ENCODE results near the gene PTBP3.

The PTBP3 gene

DNA sequence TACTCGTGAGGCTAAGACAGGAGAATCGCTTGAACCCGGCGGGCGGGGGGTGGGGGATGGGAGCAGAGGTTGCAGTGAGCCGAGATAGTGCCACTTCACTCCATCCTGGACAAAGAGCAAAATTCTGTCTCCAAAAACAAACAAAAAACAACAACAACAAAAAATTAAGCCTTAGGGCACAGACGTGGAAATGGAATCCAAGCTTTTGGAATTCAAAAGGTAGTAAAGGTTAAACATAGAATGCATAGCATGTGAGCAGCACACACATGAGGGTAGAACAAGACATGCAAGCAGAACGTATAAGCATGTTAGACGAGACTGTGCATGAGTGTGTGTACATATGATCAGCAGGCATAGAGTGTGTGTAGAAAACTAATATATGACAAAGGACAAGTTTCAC, 68.0 kb downstream of the PTBP3 start:
- no peak for DNase-seq

DNA sequence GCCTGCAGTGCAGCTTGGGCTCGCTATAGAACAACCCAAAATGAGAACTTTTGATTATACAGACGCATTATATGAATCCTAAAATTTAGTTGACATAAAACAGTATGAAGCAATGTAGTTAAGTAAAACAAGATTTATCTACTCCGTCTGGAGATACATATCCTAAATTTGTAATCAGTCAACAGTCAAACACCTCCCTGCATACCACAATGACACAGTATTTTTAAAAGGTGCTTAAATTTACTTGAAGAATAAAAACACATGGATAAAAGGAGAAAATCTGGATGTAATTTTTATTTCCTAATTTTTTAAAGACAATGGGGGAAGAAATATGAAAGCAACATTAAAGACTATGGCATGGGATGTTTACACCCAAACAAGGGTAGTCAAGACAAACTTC, 70.8 kb downstream of the PTBP3 start:
- no peak for DNase-seq

DNA sequence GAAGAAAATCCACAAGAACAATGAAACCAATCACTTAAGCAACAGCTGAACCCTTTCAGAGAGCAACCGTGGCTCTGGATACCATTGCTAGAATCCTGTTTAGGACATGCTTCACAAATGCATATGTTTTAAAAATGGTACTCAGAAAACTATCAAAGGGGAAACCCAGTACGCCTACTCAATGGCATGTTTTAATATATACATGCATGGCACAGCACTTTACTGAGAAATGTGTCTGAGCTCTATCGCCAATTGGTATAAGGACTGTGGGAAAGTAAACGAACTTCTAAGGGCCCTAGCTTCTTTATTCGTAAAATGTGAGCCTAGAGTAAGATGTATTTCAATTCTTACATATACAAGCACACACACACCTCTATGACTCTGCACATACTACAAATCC, 72.3 kb downstream of the PTBP3 start:
- no peak for DNase-seq

DNA sequence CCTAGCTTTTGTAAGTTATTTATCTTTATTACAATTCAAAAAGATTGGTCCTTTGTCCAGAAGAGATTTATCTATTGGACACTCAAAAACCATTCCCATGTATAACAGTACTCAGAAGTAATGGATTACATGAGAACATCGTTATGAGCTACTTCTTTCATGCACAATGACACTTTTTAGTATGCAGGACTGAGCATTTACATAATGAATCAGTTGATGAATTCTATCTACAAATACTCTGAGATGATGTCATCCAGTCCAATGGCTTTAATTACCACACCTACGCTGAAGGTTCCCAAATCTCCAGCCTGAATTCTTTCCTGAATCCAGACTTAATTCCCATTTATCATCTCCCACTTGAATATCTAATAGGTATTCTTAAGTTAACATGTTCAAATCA, 75.3 kb downstream of the PTBP3 start:
- no peak for DNase-seq

DNA sequence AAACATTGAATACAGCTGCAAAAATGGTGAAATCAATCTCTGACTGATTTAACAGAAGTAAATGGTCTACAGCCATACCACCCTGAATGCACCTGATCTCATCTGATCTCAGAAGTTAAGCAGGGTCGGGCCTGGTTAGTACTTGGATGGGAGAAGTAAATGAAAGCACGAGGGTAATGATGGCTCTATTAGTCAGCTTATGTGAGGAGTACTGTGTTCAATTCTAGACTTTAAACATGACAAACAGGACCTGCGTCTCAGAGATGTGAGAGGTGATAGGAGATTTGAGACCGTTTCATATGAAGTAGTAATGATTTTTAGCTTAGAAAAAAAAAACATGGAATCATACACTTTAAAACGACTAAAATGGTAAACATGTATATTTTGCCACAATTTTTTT, 81.2 kb downstream of the PTBP3 start:
- no peak for DNase-seq

DNA sequence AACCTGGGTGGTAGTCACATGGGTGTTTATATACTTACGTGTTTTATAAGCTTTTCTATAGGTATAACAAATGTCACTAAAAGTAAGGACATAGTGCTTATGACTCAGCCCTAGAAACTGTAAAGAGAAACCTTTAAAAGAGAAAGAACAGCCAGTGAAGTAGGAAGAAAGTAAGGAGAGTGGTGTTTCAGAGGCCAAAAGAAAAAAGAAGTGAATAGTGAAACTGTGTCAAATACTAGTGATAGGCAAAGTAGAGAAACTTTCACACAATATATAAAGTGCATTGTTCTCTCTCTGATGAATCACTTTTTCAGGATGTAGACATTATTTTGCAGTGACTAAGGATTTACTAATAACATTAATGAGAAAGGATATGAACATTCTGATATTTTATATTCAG, 84.1 kb downstream of the PTBP3 start:
- DNase-seq: no peak

DNA sequence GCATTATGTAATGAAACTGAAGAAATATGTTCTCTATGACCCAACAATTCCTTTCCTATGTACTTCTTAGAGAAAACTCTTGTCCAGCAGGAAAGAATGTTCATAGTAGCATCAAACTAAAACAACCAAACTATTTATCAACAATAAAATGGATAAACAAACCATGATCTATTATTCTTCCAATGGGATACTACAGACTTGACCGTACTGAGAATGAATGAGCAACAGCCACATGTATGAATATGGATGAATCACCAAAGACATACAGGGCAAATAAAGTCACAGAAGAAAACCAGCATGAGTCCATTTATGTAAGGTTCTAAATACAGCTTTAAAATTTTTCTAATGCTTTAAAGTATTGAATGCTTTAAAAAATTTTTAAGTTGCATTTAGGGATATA, 84.7 kb downstream of the PTBP3 start:
- no peak for DNase-seq

DNA sequence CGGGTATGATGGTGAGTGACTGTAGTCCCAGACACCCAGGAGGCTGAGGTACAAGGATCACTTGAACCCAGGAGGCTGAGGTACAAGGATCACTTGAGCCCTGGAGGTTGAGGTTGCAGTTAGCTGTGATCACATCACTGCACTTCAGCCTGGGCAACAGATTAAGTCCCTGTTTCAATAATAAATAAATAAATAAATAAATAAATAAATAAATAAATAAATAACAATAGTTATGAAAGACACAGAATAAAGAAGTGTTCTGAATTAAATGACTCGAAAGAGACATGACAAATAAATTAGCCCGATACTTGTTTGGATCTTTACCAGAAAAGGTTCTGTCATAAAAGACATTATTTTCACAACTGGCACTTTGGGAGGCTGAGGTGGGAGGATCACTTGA, 86.3 kb downstream of the PTBP3 start:
- no peak for DNase-seq

DNA sequence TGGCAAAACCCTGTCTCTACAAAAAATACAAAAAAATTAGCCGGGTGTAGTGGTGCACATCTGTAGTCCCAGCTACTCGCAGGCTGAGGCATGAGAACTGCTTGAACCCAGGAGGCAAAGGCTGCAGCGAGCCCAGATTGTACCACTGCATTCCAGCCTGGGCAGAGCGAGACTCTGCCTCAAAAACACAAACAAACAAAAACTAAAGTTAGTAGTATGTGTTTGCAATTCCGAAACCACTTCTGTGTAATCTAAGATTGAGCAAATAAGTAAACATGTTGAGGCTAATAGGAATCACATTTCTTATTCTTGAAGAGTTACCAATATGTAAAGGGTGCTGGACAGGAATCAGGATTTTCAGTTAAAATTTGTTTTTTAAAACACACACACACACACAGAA, 88.3 kb downstream of the PTBP3 start:
- no peak for DNase-seq

DNA sequence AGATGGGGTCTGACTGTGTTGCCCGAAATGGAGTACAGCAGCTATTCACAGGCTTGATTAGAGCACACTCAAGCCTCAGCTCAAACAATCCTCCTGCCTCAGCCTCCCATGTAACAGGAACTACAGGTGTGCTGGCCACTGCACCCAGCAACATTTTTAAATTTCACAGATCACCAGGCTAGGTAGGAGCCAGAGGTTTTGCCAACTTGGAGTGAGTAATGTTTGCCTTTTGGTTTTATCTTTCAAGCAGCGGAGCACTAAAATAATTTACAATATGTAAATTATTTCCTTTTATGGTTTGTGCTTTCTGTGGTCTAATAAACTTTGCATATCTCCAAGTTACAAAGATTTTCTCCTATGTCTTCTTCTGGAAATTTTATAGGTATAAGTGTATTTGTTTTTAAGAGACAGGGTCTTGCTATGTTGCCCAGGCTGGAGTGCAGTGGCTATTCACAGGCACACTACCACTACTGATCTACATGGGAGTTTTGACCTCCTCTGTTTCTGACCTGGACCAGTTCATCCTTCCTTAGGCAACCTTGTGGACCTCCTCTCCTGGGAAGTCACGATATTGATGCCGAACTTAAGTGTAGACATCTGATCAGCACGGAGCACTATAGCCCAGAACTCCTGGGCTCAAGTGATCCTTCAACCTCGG, 91.1 kb downstream of the PTBP3 start:
- DNase-seq: no peak

DNA sequence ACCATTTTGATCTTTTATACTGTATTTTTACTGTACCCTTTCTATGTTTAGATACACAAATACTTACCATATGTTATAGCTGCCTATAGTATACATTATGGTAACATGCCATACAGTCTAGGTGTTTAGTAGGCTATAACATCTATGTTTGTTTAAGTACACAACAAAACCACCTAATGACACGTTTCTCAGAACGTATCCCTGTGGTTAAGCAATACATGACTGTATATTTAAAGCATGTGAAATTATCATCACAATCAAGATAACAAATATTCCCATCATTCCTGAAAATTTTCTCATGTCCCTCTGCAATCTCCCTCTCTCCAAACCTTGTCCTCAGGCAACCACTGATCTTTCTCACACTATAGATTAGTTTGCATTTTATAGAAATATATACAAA, 91.9 kb downstream of the PTBP3 start:
- no peak for DNase-seq

DNA sequence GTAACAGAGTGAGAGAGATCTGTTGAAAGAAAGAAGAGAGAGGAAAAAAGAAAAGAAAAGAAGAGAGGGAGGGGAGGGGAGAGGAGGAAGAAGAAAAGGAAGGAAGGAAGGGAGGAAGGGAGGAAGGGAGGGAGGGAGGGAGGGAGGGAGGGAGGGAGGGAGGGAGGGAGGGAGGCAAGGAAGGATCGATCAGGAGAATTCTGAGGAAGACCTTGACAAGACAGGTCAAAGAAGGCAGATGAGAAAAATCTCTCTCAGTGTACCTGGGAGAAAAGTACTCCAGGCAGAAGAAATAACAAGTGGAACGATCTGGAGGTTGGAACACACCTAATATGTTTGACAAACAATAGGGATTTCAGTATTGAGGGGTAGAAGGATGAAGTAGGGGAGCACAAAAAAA, 93.7 kb downstream of the PTBP3 start:
- no peak for DNase-seq

DNA sequence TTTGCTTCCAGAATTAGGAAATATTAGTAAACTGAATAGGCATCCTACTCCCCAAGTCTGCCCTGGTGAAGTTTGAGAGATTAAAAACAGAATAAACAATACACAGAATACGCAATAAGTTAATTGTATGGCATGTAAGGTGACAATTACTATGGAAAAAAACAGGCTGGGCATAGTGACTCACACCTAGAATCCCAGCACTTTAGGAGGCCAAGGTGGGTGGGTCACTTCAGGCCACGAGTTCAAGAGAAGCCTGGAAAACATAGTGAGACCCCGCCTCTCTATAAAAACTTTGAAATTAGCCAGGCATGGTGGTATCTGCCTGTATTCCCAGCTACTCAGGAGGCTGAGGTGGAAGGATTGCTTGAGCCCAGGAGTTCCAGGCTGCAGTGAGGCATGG, 94.1 kb downstream of the PTBP3 start:
- DNase-seq: no peak

DNA sequence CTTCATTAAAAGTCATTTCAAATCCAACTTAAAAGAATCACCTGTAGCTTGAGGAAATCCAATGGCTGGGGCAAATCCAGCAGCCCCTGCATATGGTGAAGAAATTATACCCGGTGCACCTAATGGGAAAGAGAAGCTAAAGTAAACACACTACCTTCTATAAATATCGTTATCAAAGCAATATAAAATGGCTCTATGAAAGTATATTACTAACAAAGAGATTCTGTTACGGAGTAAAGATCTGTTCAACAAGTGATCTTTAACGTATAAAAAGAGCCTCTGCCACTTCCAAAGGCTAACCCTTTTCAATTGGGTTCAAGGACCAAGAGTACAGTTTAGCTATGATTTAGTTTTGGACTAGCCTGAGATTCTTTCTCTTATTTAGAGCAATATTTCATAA, 98.6 kb downstream of the PTBP3 start:
- no peak for DNase-seq

DNA sequence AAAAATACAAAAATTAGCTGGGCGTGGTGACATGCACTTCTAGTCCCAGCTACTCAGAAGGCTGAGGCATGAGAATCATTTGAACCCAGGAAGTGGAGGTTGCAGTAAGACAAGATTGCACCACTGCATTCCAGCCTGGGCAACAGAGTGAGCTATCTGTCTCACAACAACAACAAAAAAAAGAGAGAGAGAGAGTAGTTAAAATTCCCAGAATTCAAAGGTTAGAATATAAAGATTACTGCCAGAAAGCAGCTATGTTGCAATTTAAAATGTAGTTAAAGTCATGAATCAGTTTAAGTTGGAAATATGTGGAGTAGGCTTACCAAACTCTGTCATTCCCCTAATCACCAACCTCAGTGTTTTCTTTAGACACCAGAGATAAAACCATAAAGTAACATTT, 99.7 kb downstream of the PTBP3 start:
- DNase-seq: no peak

DNA sequence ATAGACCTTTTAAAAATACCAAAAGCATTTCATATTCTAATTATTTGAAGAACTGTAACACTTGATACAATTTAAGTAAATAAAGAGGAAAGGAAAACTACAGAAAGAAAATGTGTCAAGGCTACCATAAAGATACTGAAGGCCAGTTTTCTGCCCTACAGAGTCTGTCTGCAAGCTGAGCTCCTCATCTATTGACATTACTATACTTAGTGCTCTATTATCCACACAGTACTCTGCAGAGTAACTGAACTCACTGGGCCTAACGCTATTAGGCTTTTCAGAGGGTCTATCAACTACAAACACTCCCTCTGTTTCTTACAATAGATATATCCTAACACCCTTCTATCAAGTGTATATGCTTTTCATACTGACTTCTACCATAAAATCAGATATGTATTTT, 101.2 kb downstream of the PTBP3 start:
- no peak for DNase-seq

DNA sequence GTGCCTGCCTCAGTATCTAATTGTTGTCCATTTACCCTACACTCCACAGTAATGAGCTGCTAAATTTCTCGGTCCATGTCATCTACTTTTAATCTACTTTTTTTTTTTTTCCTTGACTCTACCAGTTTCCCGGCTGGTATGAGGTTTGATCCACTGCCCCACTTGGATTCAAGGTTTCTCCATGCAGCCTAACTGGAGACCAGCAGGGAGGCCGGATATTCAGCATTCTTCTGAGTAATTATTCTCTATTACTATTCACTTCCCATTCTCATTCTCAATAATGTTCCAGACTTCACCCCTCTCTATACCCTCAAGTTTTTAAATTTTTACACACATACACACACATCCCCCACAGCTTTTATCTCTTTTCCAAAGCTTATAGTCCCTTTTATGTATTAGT, 107.3 kb downstream of the PTBP3 start:
- no peak for DNase-seq

DNA sequence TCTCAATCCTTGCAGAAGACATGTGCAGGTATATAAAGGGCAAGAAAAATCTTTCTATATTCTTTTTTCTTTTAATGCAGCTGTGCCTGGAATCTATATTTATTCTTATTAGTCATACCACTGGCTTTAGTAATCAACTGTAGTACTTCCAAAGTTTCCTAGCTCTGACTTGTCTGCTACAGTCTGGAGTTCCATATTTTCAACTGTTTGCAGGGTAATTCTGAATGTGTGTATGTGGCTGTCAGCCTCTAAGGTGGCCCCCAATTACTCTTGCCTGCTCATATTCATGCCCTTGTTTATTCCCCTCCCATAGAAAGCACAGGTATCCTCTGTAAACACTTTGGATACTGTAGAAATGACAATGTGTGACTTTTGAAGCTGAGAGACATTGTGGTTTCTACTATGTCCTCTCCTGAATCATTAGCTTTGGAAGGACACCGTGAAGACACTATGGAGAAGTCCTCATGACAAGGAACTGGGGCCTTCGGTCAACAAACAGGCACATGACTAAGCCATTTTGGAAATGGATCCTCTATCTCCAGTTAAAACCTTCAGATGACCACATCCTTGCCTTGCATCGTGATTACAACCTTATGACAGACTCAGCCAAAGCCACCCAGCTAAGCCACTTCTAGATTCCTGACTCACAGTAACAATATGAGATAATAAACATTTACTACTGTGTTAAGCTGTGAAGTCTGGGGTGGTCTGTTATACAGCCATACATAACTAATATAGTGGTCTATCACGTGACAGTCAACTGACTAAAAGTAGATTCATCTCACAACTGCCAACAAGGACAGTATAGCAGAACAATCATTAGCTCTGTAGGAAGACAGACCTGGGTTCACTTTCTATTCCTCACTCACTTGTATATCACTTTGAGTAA, 108.8 kb downstream of the PTBP3 start:
- DNase-seq: no peak

DNA sequence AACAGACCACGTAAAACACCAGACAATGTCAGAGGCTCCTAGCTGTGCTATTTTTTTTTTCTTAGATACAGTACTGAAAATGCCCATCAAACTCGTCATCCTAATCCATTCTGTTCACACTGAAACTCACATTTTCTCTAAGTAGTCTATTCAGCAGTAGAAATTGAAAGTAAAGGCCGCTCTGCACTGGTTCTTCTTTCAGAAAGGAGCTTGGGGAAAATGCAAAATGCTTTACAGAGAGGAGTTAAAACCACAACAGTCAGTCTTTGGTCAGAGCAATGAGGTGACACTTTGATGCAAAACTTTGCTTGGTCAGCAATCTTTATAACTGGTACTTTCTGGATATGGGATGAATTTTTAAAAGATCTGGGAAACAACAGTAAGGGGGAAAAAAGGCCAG, 114.5 kb downstream of the PTBP3 start:
- DNase-seq: no peak

DNA sequence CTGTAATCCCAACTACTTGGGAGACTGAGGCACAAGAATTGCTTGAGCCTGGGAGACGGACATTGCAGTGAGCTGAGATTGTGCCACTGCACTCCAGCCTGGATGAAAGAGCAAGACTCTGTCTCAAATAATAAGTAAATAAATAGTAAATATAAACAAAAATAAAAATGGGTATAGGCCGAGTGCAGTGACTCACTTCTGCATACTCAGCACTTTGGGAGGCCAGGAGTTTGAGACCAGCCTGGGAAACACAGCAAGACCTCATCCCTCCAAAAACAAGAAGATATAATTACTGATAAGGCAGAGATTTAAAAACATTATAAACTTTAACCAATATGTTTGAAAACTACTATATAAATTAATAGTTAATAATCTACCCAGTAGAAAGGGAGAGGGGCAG, 120.5 kb downstream of the PTBP3 start:
- no peak for DNase-seq

DNA sequence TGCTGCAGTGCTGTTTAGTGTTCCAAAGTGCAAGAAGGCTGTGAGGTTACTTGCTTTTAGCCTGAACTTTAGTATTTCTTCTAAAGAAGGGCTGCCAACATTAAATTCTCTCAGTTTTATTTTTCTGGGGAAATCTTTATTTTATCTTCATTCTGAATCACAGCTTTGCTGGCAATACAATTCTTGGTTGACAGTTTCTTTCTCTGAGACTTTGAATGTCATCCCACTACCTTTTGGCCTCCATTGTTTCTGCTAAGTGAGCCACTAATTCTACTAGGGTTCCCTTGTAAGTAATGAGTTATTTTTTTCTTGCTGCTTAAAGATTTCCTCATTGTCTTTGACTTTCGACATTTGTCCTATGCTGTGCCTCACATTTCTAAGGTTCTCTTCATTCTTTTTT, 126.0 kb downstream of the PTBP3 start:
- no peak for DNase-seq

DNA sequence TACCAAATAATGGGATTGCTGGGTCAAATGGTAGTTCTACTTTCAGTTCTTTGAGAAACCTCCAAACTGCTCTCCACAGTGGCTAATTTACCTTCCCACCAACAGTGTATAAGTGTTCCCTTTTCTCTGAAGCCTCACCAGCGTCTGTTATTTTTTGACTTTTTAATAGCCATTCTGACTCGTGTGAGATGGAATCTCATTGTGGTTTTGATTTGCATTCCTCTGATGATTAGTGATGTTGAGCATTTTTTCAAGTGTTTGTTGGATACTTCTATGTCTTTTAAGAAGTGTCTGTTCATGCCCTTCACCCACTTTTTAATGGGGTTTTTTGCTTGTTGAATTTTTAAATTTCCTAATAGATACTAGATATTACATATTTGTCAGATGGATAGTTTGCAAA, 129.9 kb downstream of the PTBP3 start:
- no peak for DNase-seq

DNA sequence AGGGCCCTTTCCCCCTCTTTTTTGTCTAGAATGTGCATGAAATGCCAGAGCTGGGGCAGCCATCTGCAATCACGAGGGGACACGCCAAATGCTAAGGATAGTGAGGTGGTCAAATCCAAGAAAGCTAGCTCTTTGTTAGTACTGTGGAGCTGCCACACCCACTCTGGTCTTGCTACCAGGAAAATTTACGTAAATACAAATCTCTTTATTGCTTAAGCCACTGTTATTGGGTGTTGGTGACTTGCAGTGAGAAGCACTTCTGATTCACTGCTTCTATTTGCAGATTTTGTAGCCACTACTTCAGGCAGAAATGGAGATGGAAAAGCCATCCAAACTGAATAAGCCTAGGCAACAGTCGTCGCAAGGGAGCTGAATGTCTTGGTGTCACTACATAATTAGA, 132.7 kb downstream of the PTBP3 start:
- no peak for DNase-seq

DNA sequence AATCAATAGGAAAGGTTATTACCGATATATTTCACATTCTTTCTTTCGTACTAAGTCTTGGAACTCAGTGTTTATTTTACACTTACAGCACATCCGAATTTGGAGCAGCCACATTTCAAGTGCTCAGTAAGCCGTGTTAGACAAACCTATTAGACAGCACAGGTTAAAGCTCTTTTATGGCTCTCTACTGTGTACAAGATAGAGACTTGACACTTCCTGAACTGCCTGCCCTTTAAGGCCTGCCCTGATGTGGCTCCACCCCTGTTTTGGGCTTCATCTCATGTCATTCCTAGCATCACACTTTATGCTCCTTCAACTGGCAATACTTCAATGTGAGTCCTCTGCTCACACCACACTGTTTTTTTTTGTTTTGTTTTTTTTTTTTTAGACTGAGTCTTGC, 134.8 kb downstream of the PTBP3 start:
- DNase-seq: no peak

DNA sequence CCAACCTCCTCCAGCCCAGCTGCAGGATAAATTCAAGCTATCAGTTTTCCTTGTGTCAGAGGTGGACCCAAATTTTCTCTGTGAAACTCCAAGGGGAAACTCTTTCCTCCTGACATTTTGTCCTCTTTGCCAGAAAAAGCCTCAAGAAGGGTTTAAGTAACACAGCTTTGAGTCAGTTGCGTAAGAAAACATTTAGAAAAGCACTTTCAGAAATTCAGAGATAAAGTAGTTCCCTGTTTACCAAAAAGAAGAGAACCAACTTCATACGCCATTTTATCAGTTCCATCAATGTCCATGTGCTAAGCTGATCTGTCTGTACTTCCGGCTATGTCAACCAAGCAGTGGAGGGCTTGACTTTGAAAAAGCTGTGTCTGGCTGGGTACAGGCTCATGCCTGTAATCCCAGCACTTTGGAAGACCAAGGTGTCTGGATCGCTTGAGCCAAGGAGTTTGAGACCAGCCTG, 138.4 kb downstream of the PTBP3 start:
- DNase-seq: no peak
